Measurements from ENCODE around the gene KCNN3. TPM values are rescaled to one million over a fixed set of nuclear protein-coding genes. Genes with fewer than 3 reads are reported as not detected.

Gene KCNN3
- total RNA-seq, 5 donors from 2014 or later (not counting 1 experiment from before 2014, with no cell fraction given): 0.03 to 0.23 (median 0.18) TPM

- 63% methylated on average over 11 of the region's 15 CpGs for WGBS (ENCODE audit: insufficient coverage)
- Mint-ChIP-seq H3K36me3 (no peaks in the 10 kb centered on the region), H3K9me3 (no peaks in the 10 kb centered on the region), H3K27me3 (peaks cover under 1 to 4% of the 10 kb centered on the region in 2 donors), H3K4me3 (no peak overlapping the region), H3K27ac (no peak overlapping the region), H3K4me1 (peaks cover 17 to 22% (median 19%) of the 10 kb centered on the region in 3 donors)
- no peak for DNase-seq
- CTCF ChIA-PET: interaction anchor here in 1 of 2 donors (0.6 kb wide), 1 partner anchor 229 kb away, joined by 3 read pairs; the partner anchor contains the start of gene CHRNB2
- Histone ChIP-seq H3K4me3 (ENCODE audit: control insufficient read depth in 1 of 2, extremely low read depth in 1 of 2, low read length in 1 of 2) (no peak overlapping the region), H3K27me3 (replicated peaks in 1 of 2; ENCODE audit: control insufficient read depth in 2 of 2, extremely low read depth in 1 of 2, insufficient read depth in 2 of 2, low read length in 1 of 2) (peaks cover 0 to 11% of the 10 kb centered on the region in 2 experiments), H3K4me1 (ENCODE audit: control insufficient read depth in 1 of 2, extremely low read depth in 1 of 2, insufficient read depth in 2 of 2, low read length in 2 of 2) (peaks cover 15 to 17% of the 10 kb centered on the region in 2 experiments), H3K36me3 (ENCODE audit: control insufficient read depth in 2 of 2, extremely low read depth in 1 of 2, insufficient read depth in 1 of 2, low read length in 1 of 2) (no peaks in the 10 kb centered on the region), H3K27ac (ENCODE audit: low read length) (no peak overlapping the region), H3K9me3 (no peaks in the 10 kb centered on the region)
- POLR2A ChIA-PET: no interaction called here
- no peak for ATAC-seq (replicated peaks in 1 of 4)
These were observed 73.7 kb downstream of the KCNN3 start for GRCh38 chr1:154796303-154796892.

- 100% methylated on average over 2 of the region's 3 CpGs for WGBS (ENCODE audit: insufficient coverage)
- Mint-ChIP-seq H3K27me3 (peaks cover 0 to 4% of the 10 kb centered on the region in 2 donors), H3K4me3 (no peak overlapping the region), H3K27ac (peak overlapping the region in 1 of 2 donors; percentile 52), H3K36me3 (no peaks in the 10 kb centered on the region), H3K4me1 (peaks cover 32 to 34% (median 34%) of the 10 kb centered on the region in 3 donors), H3K9me3 (no peaks in the 10 kb centered on the region)
- H3K9me3 ChIP-seq: no peaks in the 10 kb centered on the region
- H3K4me3 ChIP-seq (ENCODE audit: control insufficient read depth in 1 of 2, extremely low read depth in 1 of 2, low read length in 1 of 2): no peak overlapping the region
- peaks cover 24 to 26% of the 10 kb centered on the region in 2 experiments for H3K4me1 ChIP-seq (ENCODE audit: control insufficient read depth in 1 of 2, extremely low read depth in 1 of 2, insufficient read depth in 2 of 2, low read length in 2 of 2)
- no peak overlapping the region for H3K27ac ChIP-seq (ENCODE audit: low read length)
- CTCF ChIA-PET: interaction anchor here in 1 of 2 donors (0.6 kb wide), 1 partner anchor 16 kb away, joined by 3 read pairs; no protein-coding TSS in a partner anchor
- DNase-seq (no peak), ATAC-seq (replicated peaks in 1 of 4) (no peak)
- H3K27me3 ChIP-seq (replicated peaks in 1 of 2; ENCODE audit: control insufficient read depth in 2 of 2, extremely low read depth in 1 of 2, insufficient read depth in 2 of 2, low read length in 1 of 2): peaks cover 0 to 8% of the 10 kb centered on the region in 2 experiments
- no peaks in the 10 kb centered on the region for H3K36me3 ChIP-seq (ENCODE audit: control insufficient read depth in 2 of 2, extremely low read depth in 1 of 2, insufficient read depth in 1 of 2, low read length in 1 of 2)
- POLR2A ChIA-PET: no interaction called here
These were observed 75.5 kb downstream of the KCNN3 start for GRCh38 chr1:154794608-154795007.

- H3K27ac ChIP-seq (ENCODE audit: low read length): no peak overlapping the region
- no peaks in the 10 kb centered on the region for H3K36me3 ChIP-seq (ENCODE audit: control insufficient read depth in 2 of 2, extremely low read depth in 1 of 2, insufficient read depth in 1 of 2, low read length in 1 of 2)
- Mint-ChIP-seq H3K27ac (peak overlapping the region; percentile 17 to 44), H3K36me3 (no peaks in the 10 kb centered on the region), H3K9me3 (no peaks in the 10 kb centered on the region), H3K4me3 (no peak overlapping the region), H3K4me1 (peaks cover 34 to 42% (median 34%) of the 10 kb centered on the region in 3 donors), H3K27me3 (peaks cover 0 to 4% of the 10 kb centered on the region in 2 donors)
- peaks cover 0 to 8% of the 10 kb centered on the region in 2 experiments for H3K27me3 ChIP-seq (replicated peaks in 1 of 2; ENCODE audit: control insufficient read depth in 2 of 2, extremely low read depth in 1 of 2, insufficient read depth in 2 of 2, low read length in 1 of 2)
- DNase-seq (no peak), ATAC-seq (replicated peaks in 1 of 4) (no peak)
- H3K4me3 ChIP-seq (ENCODE audit: control insufficient read depth in 1 of 2, extremely low read depth in 1 of 2, low read length in 1 of 2): no peak overlapping the region
- H3K9me3 ChIP-seq: no peaks in the 10 kb centered on the region
- 94% methylated on average over 3 of the region's 7 CpGs for WGBS (ENCODE audit: insufficient coverage)
- CTCF ChIA-PET: interaction anchor here in 1 of 2 donors (0.6 kb wide), 1 partner anchor 9 kb away, joined by 4 read pairs; no protein-coding TSS in a partner anchor
- H3K4me1 ChIP-seq (ENCODE audit: control insufficient read depth in 1 of 2, extremely low read depth in 1 of 2, insufficient read depth in 2 of 2, low read length in 2 of 2): peaks cover 24 to 26% of the 10 kb centered on the region in 2 experiments
- POLR2A ChIA-PET: no interaction called here
These were observed 76.4 kb downstream of the KCNN3 start for GRCh38 chr1:154793685-154794084.

- Histone ChIP-seq H3K9me3 (no peaks in the 10 kb centered on the region), H3K27ac (ENCODE audit: low read length) (no peak overlapping the region), H3K4me3 (ENCODE audit: control insufficient read depth in 1 of 2, extremely low read depth in 1 of 2, low read length in 1 of 2) (no peak overlapping the region), H3K27me3 (replicated peaks in 1 of 2; ENCODE audit: control insufficient read depth in 2 of 2, extremely low read depth in 1 of 2, insufficient read depth in 2 of 2, low read length in 1 of 2) (peaks cover 0 to 8% of the 10 kb centered on the region in 2 experiments), H3K36me3 (ENCODE audit: control insufficient read depth in 2 of 2, extremely low read depth in 1 of 2, insufficient read depth in 1 of 2, low read length in 1 of 2) (no peaks in the 10 kb centered on the region), H3K4me1 (ENCODE audit: control insufficient read depth in 1 of 2, extremely low read depth in 1 of 2, insufficient read depth in 2 of 2, low read length in 2 of 2) (peaks cover 24 to 26% of the 10 kb centered on the region in 2 experiments)
- H3K4me3 Mint-ChIP-seq: no peak overlapping the region
- H3K27ac Mint-ChIP-seq: peak overlapping the region in 1 of 2 donors; percentile 71
- WGBS (ENCODE audit: insufficient coverage): no CpG with 5 or more reads among the region's 3 CpGs
- H3K9me3 Mint-ChIP-seq: no peaks in the 10 kb centered on the region
- DNase-seq (no peak), ATAC-seq (replicated peaks in 1 of 4) (no peak)
- CTCF ChIA-PET: no interaction called here
- H3K4me1 Mint-ChIP-seq: peaks cover 34 to 42% (median 39%) of the 10 kb centered on the region in 3 donors
- POLR2A ChIA-PET: no interaction called here
- H3K27me3 Mint-ChIP-seq: peaks cover 0 to 4% of the 10 kb centered on the region in 2 donors
- H3K36me3 Mint-ChIP-seq: no peaks in the 10 kb centered on the region
These were observed 77.2 kb downstream of the KCNN3 start for GRCh38 chr1:154792899-154793298.

GRCh38 chr1:154791292-154792166 is 78.6 kb downstream of the KCNN3 start:
- H3K9me3 ChIP-seq: no peaks in the 10 kb centered on the region
- DNase-seq: peak; percentile 63 to 93 (median 84)
- peaks cover 0 to 4% of the 10 kb centered on the region in 2 donors for H3K27me3 Mint-ChIP-seq
- ATAC-seq (replicated peaks in 1 of 4): peak; percentile 98 to 99 (median 98)
- peaks cover 0 to 8% of the 10 kb centered on the region in 2 experiments for H3K27me3 ChIP-seq (replicated peaks in 1 of 2; ENCODE audit: control insufficient read depth in 2 of 2, extremely low read depth in 1 of 2, insufficient read depth in 2 of 2, low read length in 1 of 2)
- H3K4me3 ChIP-seq (ENCODE audit: control insufficient read depth in 1 of 2, extremely low read depth in 1 of 2, low read length in 1 of 2): no peak overlapping the region
- CTCF ChIA-PET: interaction anchor here (0.6 to 1.5 kb wide), 28 partner anchors 10 to 1635 kb away, joined by 3 to 14 read pairs (median 4); partner anchors contain the start of genes ADAM15 (in 1 of the 2), PBXIP1 (in 1 of the 2) and S100A6 (in 1 of the 2)
- WGBS (ENCODE audit: insufficient coverage): 10% methylated on average over 7 of the region's 13 CpGs
- H3K27ac Mint-ChIP-seq: peak overlapping the region; percentile 92 to 95
- POLR2A ChIA-PET: interaction anchor here (0.6 to 1.0 kb wide), 12 partner anchors 9 to 1187 kb away, joined by 3 to 12 read pairs (median 5); partner anchors contain the start of genes ARHGEF2 (in 1 of the 2), FDPS (in 1 of the 2) and PMVK (in 1 of the 2)
- no peaks in the 10 kb centered on the region for H3K36me3 ChIP-seq (ENCODE audit: control insufficient read depth in 2 of 2, extremely low read depth in 1 of 2, insufficient read depth in 1 of 2, low read length in 1 of 2)
- no peaks in the 10 kb centered on the region for H3K9me3 Mint-ChIP-seq
- peaks cover 34 to 44% (median 40%) of the 10 kb centered on the region in 3 donors for H3K4me1 Mint-ChIP-seq
- H3K27ac ChIP-seq (ENCODE audit: low read length): peak overlapping the region; percentile 61
- peaks cover 24 to 31% of the 10 kb centered on the region in 2 experiments for H3K4me1 ChIP-seq (ENCODE audit: control insufficient read depth in 1 of 2, extremely low read depth in 1 of 2, insufficient read depth in 2 of 2, low read length in 2 of 2)
- peak overlapping the region; percentile 58 to 70 (median 63) for H3K4me3 Mint-ChIP-seq
- H3K36me3 Mint-ChIP-seq: no peaks in the 10 kb centered on the region

- peak overlapping the region in 1 of 2 donors; percentile 39 for H3K27ac Mint-ChIP-seq
- Histone ChIP-seq H3K27me3 (replicated peaks in 1 of 2; ENCODE audit: control insufficient read depth in 2 of 2, extremely low read depth in 1 of 2, insufficient read depth in 2 of 2, low read length in 1 of 2) (no peaks in the 10 kb centered on the region), H3K36me3 (ENCODE audit: control insufficient read depth in 2 of 2, extremely low read depth in 1 of 2, insufficient read depth in 1 of 2, low read length in 1 of 2) (no peaks in the 10 kb centered on the region), H3K9me3 (no peaks in the 10 kb centered on the region), H3K27ac (ENCODE audit: low read length) (no peak overlapping the region), H3K4me1 (ENCODE audit: control insufficient read depth in 1 of 2, extremely low read depth in 1 of 2, insufficient read depth in 2 of 2, low read length in 2 of 2) (peaks cover 42 to 54% of the 10 kb centered on the region in 2 experiments), H3K4me3 (ENCODE audit: control insufficient read depth in 1 of 2, extremely low read depth in 1 of 2, low read length in 1 of 2) (no peak overlapping the region)
- H3K4me3 Mint-ChIP-seq: no peak overlapping the region
- no peaks in the 10 kb centered on the region for H3K36me3 Mint-ChIP-seq
- no peak for ATAC-seq (replicated peaks in 1 of 4)
- no peak for DNase-seq
- H3K4me1 Mint-ChIP-seq: peaks cover 59 to 70% (median 63%) of the 10 kb centered on the region in 3 donors
- POLR2A ChIA-PET: no interaction called here
- no peaks in the 10 kb centered on the region for H3K27me3 Mint-ChIP-seq
- CTCF ChIA-PET: interaction anchor here in 1 of 2 donors (0.6 kb wide), 1 partner anchor 22 kb away, joined by 3 read pairs; no protein-coding TSS in a partner anchor
- 94% methylated on average over 10 of the region's 10 CpGs for WGBS (ENCODE audit: insufficient coverage)
- H3K9me3 Mint-ChIP-seq: no peaks in the 10 kb centered on the region
These were observed 81.2 kb downstream of the KCNN3 start for GRCh38 chr1:154788886-154789285.
